Ovary (tissue), 9 donors: ENCODE measurements around the gene IL4. TPM values are rescaled to one million over a fixed set of nuclear protein-coding genes. Genes with fewer than 3 reads are reported as not detected.
"Not testable (repeated sequence)": the region's sequence is repeated elsewhere in the genome, so short reads cannot be mapped to it uniquely, and the experiment has no call there.

Experiments used
- DNase-seq, 5 donors: peaks; one replicate each; pipeline ENCODE4 v3.0.0-alpha.2; 2019 to 2020
- H3K27ac ChIP-seq, 2 donors: fragments of 200-600 bp; one replicate each; pipeline versions ENCODE4 v1.5.1 to v1.8.0; 2019 to 2022
- H3K27me3 ChIP-seq: fragments of 200-600 bp; one replicate; pipeline ENCODE4 v1.8.0; 2022
- H3K36me3 ChIP-seq: fragments of 200-600 bp; sonication (generic); one replicate; pipeline ENCODE4 v1.5.1; 2019
- H3K4me1 ChIP-seq: one replicate; pipeline ENCODE4 v1.8.1; 2013; ENCODE audit warnings: mild to moderate bottlenecking, moderate library complexity; ENCODE audit not compliant: insufficient read depth
- H3K4me3 ChIP-seq: fragments of 200-600 bp; sonication (generic); one replicate; pipeline ENCODE4 v1.5.1; 2017
- H3K9me3 ChIP-seq, 2 donors: fragments of 200-600 bp in 1 of 2; sonication (generic) in 1 of 2; one replicate each; pipeline versions ENCODE4 v1.5.1 to v1.8.1; 2013 to 2019; ENCODE audit warnings: mild to moderate bottlenecking in 1 of 2, moderate library complexity in 1 of 2
- CTCF ChIP-seq, 3 donors: fragments of 450-650 bp in 2 of 3; fragments of 200-600 bp in 1 of 3; IDR thresholded peaks; one replicate each; pipeline versions ENCODE4 v1.5.1 to v1.8.0; 2016 to 2022; ENCODE audit warnings: antibody characterized with exemption in 3 of 3, mild to moderate bottlenecking in 1 of 3
- EP300 ChIP-seq: sonication (generic); formaldehyde crosslinking; IDR thresholded peaks from one replicate; pipeline ENCODE4 v1.6.1; 2017; ENCODE audit warnings: antibody characterized with exemption
- POLR2A ChIP-seq: fragments of 450-650 bp; IDR thresholded peaks from one replicate; pipeline ENCODE4 v1.6.1; 2017; ENCODE audit warnings: antibody characterized with exemption, mild to moderate bottlenecking, moderate library complexity
- WGBS, 3 donors: extraction: QIAGEN DNeasy Blood & Tissue Kit in 1 of 3; methylation state at CpG; one replicate each; pipeline versions ENCODE4 v1.1.5 to v1.1.7; 2013 to 2017; 5-methylcytosine and 5-hydroxymethylcytosine counted together
- intact Hi-C, 4 donors: fragments of 100-400 bp; cut with DNase I; formaldehyde crosslinking; loops; one replicate each; pipeline versions ENCODE4 v1.11.0 to v1.15.1; 2022 to 2023
- polyA plus RNA-seq, 2 donors: library from polyadenylated mRNA; stranded (reverse); fragments of 200-250 nt in 1 of 2; fragments of 350-450 nt in 1 of 2; fragmentation: Illumina TruSeq in 1 of 2; extraction: RNeasy Lipid Tissue Mini Kit (QIAGEN cat#74804) in 1 of 2; gene quantifications; one replicate each; pipeline ENCODE4 v1.2.3, GENCODE V29; 2013 to 2014
- total RNA-seq, 7 donors: library from RNA; depleted of rRNA in 2 of 7; stranded (reverse); fragments of >200 nt in 2 of 7; fragmentation: NEBNext Ultra II Directional in 3 of 7; extraction: Animal tissue kit (Norgen Biotek cat#: 25700) in 3 of 7; gene quantifications; one replicate each; pipeline versions ENCODE4 v1.1.0 to v1.2.4, GENCODE V29; 2016 to 2023
- donor health status: DM: no; HTN: no; CAD: no; lungs with moderate emphysema.
- donor health status: DM: no; HTN: no; CAD: no.
- donor health status: Bipolar disorder and iron deficiency.
- donor health status: DM: yes; HTN: yes; CAD: no.
- donor health status: DM: no; HTN: no; CAD: no.
- donor health status: DM: yes; HTN: yes; CAD: no.

The IL4 gene
- total and polyA plus RNA-seq, 9 donors, result not detected

- H3K27me3 ChIP-seq, result no peaks in the 10 kb centered on the region
- TF ChIP-seq CTCF (IDR thresholded peaks at IDR 0.05) (no peak), POLR2A (no peak)
- intact Hi-C loops, result no loop called here
- no peaks in the 10 kb centered on the region for H3K9me3 ChIP-seq
- H3K27ac ChIP-seq, result no peak overlapping the region
- WGBS, 3 donors, result 84 to 89% (median 85%) methylated on average over 5 of the region's 5 CpGs
- no peaks in the 10 kb centered on the region for H3K4me1 ChIP-seq
- no peaks in the 10 kb centered on the region for H3K36me3 ChIP-seq
- H3K4me3 ChIP-seq, result no peak overlapping the region
- no peak for DNase-seq
These were observed 14.2 kb downstream of the IL4 start for GRCh38 chr5:132687995-132688394.

GRCh38 chr5:132688536-132689339, 14.9 kb downstream of the IL4 start:
- TF ChIP-seq POLR2A (no peak), EP300 (no peak), CTCF (IDR thresholded peaks at IDR 0.05) (no peak)
- Histone ChIP-seq H3K9me3 (no peaks in the 10 kb centered on the region), H3K36me3 (no peaks in the 10 kb centered on the region), H3K27ac (no peak overlapping the region), H3K4me1 (no peaks in the 10 kb centered on the region), H3K4me3 (no peak overlapping the region), H3K27me3 (no peaks in the 10 kb centered on the region)
- intact Hi-C loops, result no loop called here
- WGBS, 3 donors, result 57 to 64% (median 62%) methylated on average over 7 of the region's 7 CpGs
- DNase-seq, result no peak

GRCh38 chr5:132689513-132689912, 15.7 kb downstream of the IL4 start:
- TF ChIP-seq EP300 (no peak), CTCF (IDR thresholded peaks at IDR 0.05) (no peak), POLR2A (no peak)
- Histone ChIP-seq H3K36me3 (no peaks in the 10 kb centered on the region), H3K9me3 (no peaks in the 10 kb centered on the region), H3K27me3 (no peaks in the 10 kb centered on the region), H3K27ac (no peak overlapping the region), H3K4me3 (no peak overlapping the region), H3K4me1 (no peaks in the 10 kb centered on the region)
- intact Hi-C loops, result no loop called here
- no peak for DNase-seq
- WGBS, 3 donors, result 66 to 71% (median 70%) methylated on average over 7 of the region's 7 CpGs

GRCh38 chr5:132690156-132690555, 16.4 kb downstream of the IL4 start:
- intact Hi-C loops, result no loop called here
- WGBS, 3 donors, result 95 to 99% (median 96%) methylated on average over 3 of the region's 3 CpGs

GRCh38 chr5:132691755-132692631, 18.2 kb downstream of the IL4 start:
- DNase-seq, H3K4me3 ChIP-seq, H3K36me3 ChIP-seq, H3K27me3 ChIP-seq, H3K9me3 ChIP-seq, H3K27ac ChIP-seq, H3K4me1 ChIP-seq, intact Hi-C loops: not testable (repeated sequence)
- 76 to 97% (median 77%) methylated on average over 5 of the region's 5 CpGs for WGBS, 3 donors

More at GRCh38 chr5:132690156-132690555, 16.4 kb downstream of the IL4 start:
- DNase-seq, result no peak
- H3K9me3 ChIP-seq, result no peaks in the 10 kb centered on the region
- no peaks in the 10 kb centered on the region for H3K27me3 ChIP-seq
- no peaks in the 10 kb centered on the region for H3K4me1 ChIP-seq
- H3K27ac ChIP-seq, result no peak overlapping the region
- TF ChIP-seq CTCF (IDR thresholded peaks at IDR 0.05) (no peak), EP300 (no peak), POLR2A (no peak)
- H3K4me3 ChIP-seq, result no peak overlapping the region
- no peaks in the 10 kb centered on the region for H3K36me3 ChIP-seq
